Epidermal melanocyte (primary cell): ENCODE results near the gene THRA.
A peak's percentile ranks its signal among the peaks of the same experiment; 100 is the strongest.
"Not testable (repeated sequence)": the region's sequence is repeated elsewhere in the genome, so short reads cannot be mapped to it uniquely, and the experiment has no call there.

Source experiments
- DNase-seq: peaks from one replicate; pipeline ENCODE4 v3.0.0; 2011; ENCODE audit warnings: low spot score; ENCODE audit not compliant: insufficient read length

Gene THRA

GRCh38 chr17:40112718-40113109 is 49.9 kb downstream of the THRA start:
- DNase-seq, result no peak

- DNase-seq, result peak; percentile 97
These were observed 50.5 kb downstream of the THRA start for GRCh38 chr17:40113110-40113906.

- DNase-seq, result no peak
These were observed 51.1 kb downstream of the THRA start for GRCh38 chr17:40113907-40114245.

- no peak for DNase-seq
These were observed 52.3 kb downstream of the THRA start for GRCh38 chr17:40115101-40115436.

GRCh38 chr17:40121181-40122135 is 58.7 kb downstream of the THRA start, which contains the start of gene MSL1:
Gene MSL1 (plus strand): TSS chr17:40121971. CDS start chr17:40122613, 642 bp downstream.
- DNase-seq, result peak; percentile 87

- DNase-seq, result peak; percentile 54
These were observed 59.6 kb downstream of the THRA start for GRCh38 chr17:40122136-40122998.

GRCh38 chr17:40122999-40123810 is 60.4 kb downstream of the THRA start:
- DNase-seq, result peak; percentile 55

- no peak for DNase-seq
These were observed 61.0 kb downstream of the THRA start for GRCh38 chr17:40123811-40124114.

GRCh38 chr17:40124279-40125141 is 61.7 kb downstream of the THRA start:
- DNase-seq, result no peak

- no peak for DNase-seq
These were observed 66.7 kb downstream of the THRA start for GRCh38 chr17:40129498-40129897.

- no peak for DNase-seq
These were observed 67.7 kb downstream of the THRA start for GRCh38 chr17:40130352-40131042.

GRCh38 chr17:40134184-40134583 is 71.4 kb downstream of the THRA start:
- DNase-seq, result no peak

- no peak for DNase-seq
These were observed 73.1 kb downstream of the THRA start for GRCh38 chr17:40135817-40136216.

GRCh38 chr17:40139566-40140058 is 76.8 kb downstream of the THRA start:
- DNase-seq, result no peak

- not testable (repeated sequence) for DNase-seq
These were observed 80.4 kb downstream of the THRA start for GRCh38 chr17:40143166-40143565.
